Tibial nerve (tissue), 4 donors: Measurements from ENCODE around the gene ROBO3. TPM values are rescaled to one million over a fixed set of nuclear protein-coding genes. Genes with fewer than 3 reads are reported as not detected.

Experiments
- DNase-seq, 2 donors: peaks; one replicate each; pipeline ENCODE4 v3.0.0-alpha.2; 2019; ENCODE audit warnings: low spot score in 2 of 2
- H3K27ac ChIP-seq, 4 donors: fragments of 200-600 bp; sonication (generic) in 3 of 4; one replicate each; pipeline ENCODE4 v1.5.1; 2017 to 2019; ENCODE audit warnings: mild to moderate bottlenecking in 1 of 4
- H3K27me3 ChIP-seq, 2 donors: fragments of 200-600 bp; sonication (generic) in 1 of 2; one replicate each; pipeline versions ENCODE4 v1.5.1 to v1.6.0; 2017 to 2019
- H3K36me3 ChIP-seq, 3 donors: fragments of 200-600 bp; sonication (generic); one replicate each; pipeline ENCODE4 v1.5.1; 2018 to 2019
- H3K4me1 ChIP-seq, 4 donors: fragments of 200-600 bp; sonication (generic) in 3 of 4; one replicate each; pipeline ENCODE4 v1.5.1; 2017 to 2019
- H3K4me3 ChIP-seq, 4 donors: fragments of 200-600 bp; sonication (generic) in 3 of 4; one replicate each; pipeline ENCODE4 v1.5.1; 2017 to 2019; ENCODE audit warnings: mild to moderate bottlenecking in 1 of 4, moderate library complexity in 1 of 4
- H3K9me3 ChIP-seq, 4 donors: fragments of 200-600 bp; sonication (generic) in 3 of 4; one replicate each; pipeline ENCODE4 v1.5.1; 2017 to 2019
- CTCF ChIP-seq, 5 experiments: fragments of 200-600 bp in 3 of 5; fragments of 450-650 bp in 2 of 5; sonication (generic) in 3 of 5; IDR thresholded peaks; one replicate each; pipeline ENCODE4 v1.5.1; 2016 to 2019; ENCODE audit warnings: antibody characterized with exemption in 5 of 5, mild to moderate bottlenecking in 3 of 5, moderate library complexity in 2 of 5
- EP300 ChIP-seq, 2 donors: sonication (generic); formaldehyde crosslinking; IDR thresholded peaks; one replicate each; pipeline ENCODE4 v1.6.1; 2017; ENCODE audit warnings: antibody characterized with exemption in 2 of 2, mild to moderate bottlenecking in 1 of 2
- POLR2A ChIP-seq, 2 donors: fragments of 450-650 bp; IDR thresholded peaks; one replicate each; pipeline ENCODE4 v1.6.1; 2017; ENCODE audit warnings: antibody characterized with exemption in 2 of 2, mild to moderate bottlenecking in 2 of 2, moderate library complexity in 2 of 2
- WGBS, 2 donors: methylation state at CpG; one replicate each; pipeline ENCODE4 v1.1.5; 2018; 5-methylcytosine and 5-hydroxymethylcytosine counted together
- total RNA-seq, 4 donors: library from RNA; depleted of rRNA; stranded (reverse); fragments of >200 nt; gene quantifications; one replicate each; pipeline ENCODE4 v1.1.0, GENCODE V29; 2016

ROBO3 gene
- total RNA-seq, 4 donors from 2014 or later = 22.2 to 34.3 (median 24.8) TPM

- H3K4me3 ChIP-seq = peak overlapping the region in 2 of 4 donors; percentile 1 to 39
- WGBS, 2 donors = 85 to 86% methylated on average over 10 to 13 of the region's 16 CpGs
These were observed 31.0 kb downstream of the ROBO3 start for GRCh38 chr11:124896071-124896750.

GRCh38 chr11:124896821-124897391 is 31.7 kb downstream of the ROBO3 start:
- peaks cover 0 to 62% (median 13%) of the 10 kb centered on the region in 4 donors for H3K4me1 ChIP-seq
- no peaks in the 10 kb centered on the region for H3K27me3 ChIP-seq
- 71 to 72% methylated on average over 7 to 9 of the region's 9 CpGs for WGBS, 2 donors
- peak overlapping the region; percentile 14 to 80 (median 46) for H3K27ac ChIP-seq
- TF ChIP-seq CTCF (IDR thresholded peaks at IDR 0.05) (no peak), POLR2A (IDR thresholded peaks at IDR 0.05) (no peak), EP300 (IDR thresholded peaks at IDR 0.05) (no peak)
- peak overlapping the region in 2 of 4 donors; percentile 1 to 39 for H3K4me3 ChIP-seq
- no peaks in the 10 kb centered on the region for H3K36me3 ChIP-seq
- peak in 1 of 2 donors; percentile 11 for DNase-seq
- H3K9me3 ChIP-seq = no peaks in the 10 kb centered on the region

More at GRCh38 chr11:124896071-124896750, 31.0 kb downstream of the ROBO3 start:
- TF ChIP-seq POLR2A (IDR thresholded peaks at IDR 0.05) (no peak), EP300 (IDR thresholded peaks at IDR 0.05) (no peak), CTCF (IDR thresholded peaks at IDR 0.05) (no peak)
- H3K4me1 ChIP-seq = peaks cover 0 to 69% (median 14%) of the 10 kb centered on the region in 4 donors
- H3K27ac ChIP-seq = peak overlapping the region in 3 of 4 donors; percentile 15 to 80 (median 77)
- DNase-seq = peak in 1 of 2 donors; percentile 3
- no peaks in the 10 kb centered on the region for H3K27me3 ChIP-seq
- H3K36me3 ChIP-seq = no peaks in the 10 kb centered on the region
- H3K9me3 ChIP-seq = no peaks in the 10 kb centered on the region

DNA sequence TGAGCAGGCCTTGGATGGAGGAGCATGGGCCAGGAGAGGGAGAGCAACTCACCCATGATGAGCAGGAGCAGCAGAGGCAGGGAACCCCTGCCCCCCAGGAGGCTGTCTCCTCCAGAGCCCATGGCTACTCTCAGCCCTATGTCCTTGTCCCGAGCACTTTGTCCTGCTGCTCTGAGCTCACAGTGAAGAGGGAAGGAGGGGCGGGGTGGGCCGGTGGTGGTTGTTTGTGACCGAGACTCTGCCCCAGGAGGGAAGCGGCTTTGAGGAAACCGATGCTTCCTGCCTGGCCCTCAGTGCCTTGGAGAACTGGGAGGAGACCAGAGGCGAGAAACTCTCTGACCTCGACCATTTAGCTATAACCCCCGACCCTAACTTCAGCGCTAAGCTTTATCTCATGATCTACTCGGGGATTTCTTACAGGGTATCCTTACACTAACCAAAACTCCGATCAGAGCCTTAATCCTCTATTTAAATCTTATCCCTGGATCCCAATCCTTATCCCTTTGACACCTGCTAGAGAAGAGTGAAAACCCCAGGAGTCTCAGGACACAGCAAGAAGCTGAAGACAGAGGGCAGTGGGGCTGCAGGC is 32.5 kb downstream of the ROBO3 start, which contains the start of gene ROBO4:
TSS of gene ROBO4 (minus strand) at position 192 of the 589 bp plus-strand sequence. CDS start at position 122, 70 bp downstream.
- H3K4me1 ChIP-seq = peaks cover 0 to 58% (median 13%) of the 10 kb centered on the region in 4 donors
- 40 to 41% methylated on average over 11 of the region's 12 CpGs for WGBS, 2 donors
- no peaks in the 10 kb centered on the region for H3K9me3 ChIP-seq
- H3K27ac ChIP-seq = peak within 1 kb of the TSS; percentile 48 to 80 (median 68)
- H3K27me3 ChIP-seq = no peaks in the 10 kb centered on the region
- H3K36me3 ChIP-seq = no peaks in the 10 kb centered on the region
- peak in 1 of 2 donors; percentile 34 for DNase-seq
- TF ChIP-seq POLR2A (IDR thresholded peaks at IDR 0.05) (no peak), EP300 (IDR thresholded peaks at IDR 0.05) (no peak), CTCF (IDR thresholded peaks at IDR 0.05) (no peak)
- H3K4me3 ChIP-seq = peak within 1 kb of the TSS in 2 of 4 donors; percentile 1 to 39

DNA sequence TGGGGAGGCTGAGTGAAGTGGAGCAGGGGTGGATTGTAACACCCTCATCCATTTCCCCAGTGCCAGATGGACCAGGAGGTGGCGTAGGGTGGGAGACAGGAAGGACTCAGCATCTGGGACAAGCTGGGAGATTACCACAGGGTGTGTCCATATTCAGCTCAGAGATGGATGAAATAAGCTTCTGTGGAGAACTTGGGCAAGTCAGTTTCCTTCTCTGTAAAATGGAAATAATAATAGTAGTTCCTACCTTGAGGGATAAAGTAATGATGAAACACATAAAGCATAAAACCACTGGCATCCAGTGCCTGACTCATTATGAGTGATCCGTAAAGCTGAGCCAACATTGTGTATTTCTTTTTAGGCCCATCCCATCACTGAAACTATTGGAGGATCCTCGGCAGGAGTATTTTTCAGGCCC is 33.0 kb downstream of the ROBO3 start:
- 45 to 46% methylated on average over 3 of the region's 3 CpGs for WGBS, 2 donors

More for the DNA sequence above, 33.0 kb downstream of the ROBO3 start:
- Histone ChIP-seq H3K36me3 (no peaks in the 10 kb centered on the region), H3K27me3 (no peaks in the 10 kb centered on the region), H3K9me3 (no peaks in the 10 kb centered on the region), H3K4me3 (no peak overlapping the region), H3K4me1 (peaks cover 0 to 54% (median 13%) of the 10 kb centered on the region in 4 donors), H3K27ac (peak overlapping the region; percentile 48 to 80 (median 68))
- no peak for TF ChIP-seq POLR2A (IDR thresholded peaks at IDR 0.05)
- no peak for TF ChIP-seq EP300 (IDR thresholded peaks at IDR 0.05)
- TF ChIP-seq CTCF (IDR thresholded peaks at IDR 0.05) = no peak
- peak in 1 of 2 donors; percentile 6 for DNase-seq
